ENCODE measurements around the gene SRI.
"Not testable (repeated sequence)": the region's sequence is repeated elsewhere in the genome, so short reads cannot be mapped to it uniquely, and the experiment has no call there.

Gene SRI, protein sequence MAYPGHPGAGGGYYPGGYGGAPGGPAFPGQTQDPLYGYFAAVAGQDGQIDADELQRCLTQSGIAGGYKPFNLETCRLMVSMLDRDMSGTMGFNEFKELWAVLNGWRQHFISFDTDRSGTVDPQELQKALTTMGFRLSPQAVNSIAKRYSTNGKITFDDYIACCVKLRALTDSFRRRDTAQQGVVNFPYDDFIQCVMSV

DNA sequence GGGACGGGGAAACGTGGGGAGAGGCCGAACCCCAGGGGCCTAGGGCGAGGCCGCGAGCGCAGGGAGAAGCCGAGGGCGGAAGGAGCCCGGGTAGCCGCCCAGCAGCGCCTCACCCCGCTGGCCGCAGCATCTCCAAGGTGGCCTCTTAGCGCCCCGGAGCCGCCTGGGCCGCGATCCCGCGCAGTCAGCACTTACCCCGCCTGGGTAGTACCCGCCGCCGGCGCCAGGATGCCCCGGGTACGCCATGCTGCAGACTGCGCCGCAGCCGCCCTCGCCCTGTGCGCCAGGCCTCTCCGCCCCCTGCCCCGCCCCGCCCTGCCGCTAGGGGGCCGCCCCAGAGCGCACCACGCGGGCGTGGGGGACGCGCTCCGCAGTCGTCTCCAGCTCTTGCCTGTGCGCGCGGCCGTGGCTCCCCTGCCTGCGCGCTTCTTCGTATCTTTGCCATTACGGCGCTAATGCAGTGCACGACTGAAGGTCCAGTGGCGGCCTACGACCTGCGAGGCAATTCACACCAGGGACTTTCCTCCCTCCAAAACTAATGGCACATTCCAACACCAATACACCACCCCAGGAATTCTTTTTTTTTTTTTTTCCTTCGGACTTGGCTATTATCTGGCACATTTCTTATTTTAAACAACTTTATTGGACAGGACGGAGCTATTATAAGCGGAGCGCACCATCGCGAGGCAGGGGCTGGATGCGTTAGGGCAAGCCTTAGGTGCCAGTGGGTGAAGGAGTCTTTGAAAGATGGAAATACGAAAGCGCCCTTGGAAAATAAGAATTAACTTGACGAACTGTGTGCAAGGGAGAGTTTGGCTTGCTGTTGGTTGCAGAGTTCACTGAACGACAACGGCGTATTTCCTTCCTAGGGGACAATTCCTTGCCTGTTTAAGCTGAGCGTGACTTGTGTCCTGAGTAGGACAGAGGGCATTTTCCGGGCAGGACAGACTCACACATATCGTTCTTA, at the start of gene SRI:
Gene SRI, minus strand, starts transcription at position 258 of the 967 bp plus-strand sequence. Its CDS starts 12 bp downstream, at position 246.
- peak; percentile 94 for DNase-seq
- in situ Hi-C loops (cut with HindIII; ENCODE audit: low pct_ligation_motif_present, low pct_unique_long_range_greater_than_20kb, low sequenced_read_pairs): no loop called here

DNA sequence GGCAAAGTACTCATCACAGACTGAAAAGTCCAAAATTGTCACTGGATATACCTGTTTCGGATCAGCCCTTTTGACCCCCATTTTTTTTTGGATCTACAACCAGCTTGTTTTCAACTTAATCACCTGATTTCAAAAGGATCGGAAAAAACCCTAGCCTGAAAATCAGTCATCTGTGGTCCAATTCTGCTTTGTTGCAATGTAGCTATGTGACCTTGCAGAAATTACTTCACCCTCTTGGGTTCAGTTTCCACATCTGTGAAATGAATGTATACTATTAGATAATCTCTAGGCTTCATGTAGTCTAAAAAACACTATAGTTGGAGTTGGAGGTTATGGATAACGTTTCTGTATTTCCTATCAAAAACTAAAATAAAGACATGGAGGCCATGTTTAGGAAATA, 49.7 kb upstream of the SRI start:
- in situ Hi-C loops (cut with HindIII; ENCODE audit: low pct_ligation_motif_present, low pct_unique_long_range_greater_than_20kb, low sequenced_read_pairs): no loop called here
- DNase-seq: no peak

DNA sequence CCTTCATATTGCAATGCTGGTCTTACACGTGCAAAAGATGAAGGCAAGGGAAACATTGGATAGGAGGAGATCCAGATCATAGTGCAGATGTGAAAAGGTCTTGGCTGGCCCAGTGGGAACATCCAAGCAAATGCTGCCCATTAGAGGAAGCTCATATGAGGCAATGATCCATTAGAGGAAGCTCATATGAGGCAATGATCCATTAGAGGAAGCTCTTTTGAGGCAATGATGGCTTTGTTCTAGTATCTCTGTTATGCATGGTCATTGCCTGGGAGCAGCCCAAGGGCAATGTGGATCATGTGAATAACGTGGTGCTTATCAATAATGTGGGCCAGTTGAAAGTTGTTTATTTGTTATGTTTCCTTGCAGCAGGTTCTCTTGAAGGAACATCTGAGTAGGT, 49.0 kb upstream of the SRI start:
- in situ Hi-C loops (cut with HindIII; ENCODE audit: low pct_ligation_motif_present, low pct_unique_long_range_greater_than_20kb, low sequenced_read_pairs): no loop called here
- no peak for DNase-seq

DNA sequence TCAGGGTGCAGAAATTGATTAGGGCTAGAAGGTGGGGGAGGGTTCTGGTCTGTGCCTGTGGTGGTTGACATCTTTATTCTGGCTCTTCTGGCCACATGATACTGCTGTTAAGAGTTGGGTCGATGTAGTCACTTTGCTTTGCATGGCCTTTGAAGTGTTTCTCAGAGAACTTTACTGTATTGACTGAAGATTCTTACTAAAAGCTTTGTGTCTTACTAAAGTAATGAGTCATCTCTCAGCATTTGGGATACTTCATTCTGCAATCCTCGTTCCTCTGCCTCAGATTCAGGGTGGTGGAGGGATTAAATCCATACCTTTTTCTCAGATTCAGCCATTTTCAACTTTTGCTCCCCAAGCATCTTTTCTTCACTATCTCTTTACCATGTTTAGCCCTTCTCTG, 48.2 kb upstream of the SRI start:
- in situ Hi-C loops (cut with HindIII; ENCODE audit: low pct_ligation_motif_present, low pct_unique_long_range_greater_than_20kb, low sequenced_read_pairs): no loop called here
- DNase-seq: no peak

DNA sequence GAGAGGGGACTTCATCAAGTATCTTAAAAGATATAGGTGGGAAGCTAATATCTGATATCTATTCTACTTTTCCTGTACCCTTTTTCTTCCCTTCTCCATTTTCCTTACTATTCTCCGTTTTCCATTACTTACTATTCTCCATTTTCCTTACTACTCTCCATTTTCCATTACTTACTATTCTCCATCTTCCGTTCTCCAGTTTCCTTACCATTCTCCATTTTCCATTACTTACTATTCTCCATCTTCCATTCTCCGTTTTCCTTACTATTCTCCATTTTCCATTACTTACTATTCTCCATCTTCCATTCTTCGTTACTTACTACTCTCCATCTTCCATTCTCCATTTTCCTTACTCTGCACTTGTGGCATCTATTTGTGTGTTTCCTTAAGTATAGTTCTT, 47.6 kb upstream of the SRI start:
- DNase-seq: no peak
- in situ Hi-C loops (cut with HindIII; ENCODE audit: low pct_ligation_motif_present, low pct_unique_long_range_greater_than_20kb, low sequenced_read_pairs): no loop called here

DNA sequence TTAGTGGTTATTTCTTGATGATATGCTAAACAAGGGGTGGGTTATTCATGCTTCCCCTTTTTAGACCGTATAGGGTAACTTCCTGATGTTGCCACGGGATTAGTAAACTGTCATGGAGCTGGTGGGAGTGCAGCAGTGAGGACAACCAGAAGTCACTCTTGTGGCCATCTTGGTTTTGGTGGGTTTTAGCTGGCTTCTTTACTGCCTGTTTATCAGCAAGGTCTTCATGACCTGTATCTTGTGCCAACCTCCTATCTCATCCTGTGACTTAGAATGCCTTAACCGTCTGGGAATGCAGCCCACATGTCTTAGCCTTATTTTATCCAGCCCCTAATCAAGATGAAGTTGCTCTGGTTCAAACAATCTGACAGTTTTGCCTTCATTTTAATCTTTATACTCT, 45.1 kb upstream of the SRI start:
- in situ Hi-C loops (cut with HindIII; ENCODE audit: low pct_ligation_motif_present, low pct_unique_long_range_greater_than_20kb, low sequenced_read_pairs); DNase-seq: not testable (repeated sequence)

DNA sequence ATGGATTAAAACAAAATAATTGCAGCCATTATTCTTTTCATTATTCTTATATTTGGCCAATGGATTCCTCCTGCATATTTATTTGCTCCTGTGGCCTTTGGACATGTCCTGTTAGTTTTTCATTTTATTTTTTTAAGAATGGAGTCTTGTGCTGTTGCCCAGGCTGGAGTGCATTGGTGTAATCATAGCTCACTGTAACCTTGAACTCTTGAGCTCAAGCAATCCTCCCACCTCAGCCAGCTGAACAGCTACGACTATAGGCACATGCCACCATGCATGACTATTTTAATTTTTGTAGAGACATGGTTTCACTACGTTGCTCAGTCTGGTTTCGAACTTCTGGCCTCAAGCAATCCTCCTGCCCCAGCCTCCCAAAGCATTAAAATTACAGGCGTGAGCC, 42.7 kb upstream of the SRI start:
- DNase-seq: no peak
- in situ Hi-C loops (cut with HindIII; ENCODE audit: low pct_ligation_motif_present, low pct_unique_long_range_greater_than_20kb, low sequenced_read_pairs): no loop called here

DNA sequence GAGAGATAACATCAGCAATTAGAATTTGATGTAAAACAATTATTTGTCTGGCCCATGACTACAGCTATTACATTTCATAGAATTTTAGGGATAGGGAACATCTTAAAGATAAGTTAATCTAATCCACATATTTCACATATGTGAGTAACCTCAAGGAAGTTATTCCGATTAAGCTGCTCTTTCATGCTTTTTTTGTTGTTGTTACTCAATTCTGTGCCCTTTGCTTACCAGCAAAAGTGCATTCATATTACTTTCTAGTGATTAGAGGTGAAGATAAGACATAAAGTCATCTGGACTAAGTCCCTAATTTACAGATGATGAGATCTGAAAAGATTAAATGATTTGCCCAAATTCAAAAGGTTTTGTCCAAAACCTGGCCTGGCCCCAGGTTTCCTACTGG, 40.9 kb upstream of the SRI start:
- DNase-seq: no peak
- in situ Hi-C loops (cut with HindIII; ENCODE audit: low pct_ligation_motif_present, low pct_unique_long_range_greater_than_20kb, low sequenced_read_pairs): no loop called here

DNA sequence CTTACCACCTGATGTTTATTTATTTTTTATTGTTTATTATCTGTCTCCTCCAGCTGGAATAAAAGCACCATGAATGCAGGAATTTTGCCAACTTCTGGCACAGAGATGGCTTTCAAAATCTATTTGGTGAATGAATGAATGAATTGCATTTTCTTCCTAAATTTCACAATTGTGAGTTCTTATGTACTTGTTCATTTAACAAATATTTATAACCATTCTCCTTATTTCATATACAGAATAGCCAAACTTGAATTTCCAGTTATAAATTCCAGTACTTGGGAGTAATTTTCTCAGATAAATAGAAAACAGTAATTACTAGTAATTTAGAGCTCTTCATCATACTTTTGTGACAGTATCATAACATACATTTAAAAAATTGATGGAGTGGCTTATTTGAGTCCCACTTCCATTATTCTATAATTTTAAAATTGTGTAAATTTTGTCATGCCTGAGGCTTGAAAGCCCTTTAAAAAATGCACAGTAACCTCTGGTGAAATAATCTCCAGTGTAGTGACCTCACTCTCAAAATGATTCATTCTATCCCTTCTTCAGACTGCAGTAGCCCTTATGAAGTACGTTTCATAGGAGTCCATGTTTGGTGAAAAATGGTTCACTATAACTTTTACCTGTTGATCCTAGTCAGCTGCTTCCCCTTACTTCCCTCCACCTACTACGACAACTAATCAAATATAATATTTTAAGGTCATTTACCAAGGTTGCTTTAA, 40.0 kb upstream of the SRI start:
- no peak for DNase-seq
- in situ Hi-C loops (cut with HindIII; ENCODE audit: low pct_ligation_motif_present, low pct_unique_long_range_greater_than_20kb, low sequenced_read_pairs): no loop called here

DNA sequence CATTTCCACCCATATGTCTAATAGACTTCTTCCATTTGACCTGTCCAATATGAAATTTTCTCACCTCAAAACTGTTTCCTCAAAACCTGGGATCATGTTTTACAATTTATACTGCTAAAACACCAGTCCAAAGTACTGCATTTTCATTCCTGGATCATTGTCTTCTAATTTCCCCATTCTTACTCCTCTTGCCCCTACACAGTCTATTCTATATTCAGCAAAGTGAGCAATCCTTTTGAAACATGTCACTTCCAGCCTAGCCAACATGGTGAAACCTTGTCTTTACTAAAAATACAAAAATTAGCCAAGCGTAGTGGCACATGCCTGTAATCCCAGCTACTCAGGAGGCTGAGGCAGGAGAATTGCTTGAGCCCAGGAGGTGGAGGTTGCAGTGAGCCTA, 38.5 kb upstream of the SRI start:
- DNase-seq; in situ Hi-C loops (cut with HindIII; ENCODE audit: low pct_ligation_motif_present, low pct_unique_long_range_greater_than_20kb, low sequenced_read_pairs): not testable (repeated sequence)

DNA sequence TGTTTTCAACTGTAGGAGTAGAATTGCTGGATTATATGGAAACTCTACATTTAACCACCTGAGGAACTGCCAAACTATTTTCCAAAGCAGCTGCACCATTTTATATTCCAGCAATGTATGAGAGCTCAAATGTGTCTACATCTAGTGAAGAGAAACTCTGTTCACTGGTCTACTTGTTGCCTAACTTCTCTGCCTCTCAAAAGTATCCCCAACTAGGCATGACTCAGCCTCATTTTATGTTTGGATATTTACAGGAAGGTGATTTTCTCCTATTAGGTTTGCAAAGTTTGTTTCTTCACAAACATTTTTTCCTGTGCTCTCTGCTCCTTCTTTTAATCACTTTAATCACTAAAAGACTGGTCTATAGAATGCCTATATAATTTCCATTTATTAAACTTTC, 37.1 kb upstream of the SRI start:
- peak; percentile 14 for DNase-seq
- in situ Hi-C loops (cut with HindIII; ENCODE audit: low pct_ligation_motif_present, low pct_unique_long_range_greater_than_20kb, low sequenced_read_pairs): no loop called here

DNA sequence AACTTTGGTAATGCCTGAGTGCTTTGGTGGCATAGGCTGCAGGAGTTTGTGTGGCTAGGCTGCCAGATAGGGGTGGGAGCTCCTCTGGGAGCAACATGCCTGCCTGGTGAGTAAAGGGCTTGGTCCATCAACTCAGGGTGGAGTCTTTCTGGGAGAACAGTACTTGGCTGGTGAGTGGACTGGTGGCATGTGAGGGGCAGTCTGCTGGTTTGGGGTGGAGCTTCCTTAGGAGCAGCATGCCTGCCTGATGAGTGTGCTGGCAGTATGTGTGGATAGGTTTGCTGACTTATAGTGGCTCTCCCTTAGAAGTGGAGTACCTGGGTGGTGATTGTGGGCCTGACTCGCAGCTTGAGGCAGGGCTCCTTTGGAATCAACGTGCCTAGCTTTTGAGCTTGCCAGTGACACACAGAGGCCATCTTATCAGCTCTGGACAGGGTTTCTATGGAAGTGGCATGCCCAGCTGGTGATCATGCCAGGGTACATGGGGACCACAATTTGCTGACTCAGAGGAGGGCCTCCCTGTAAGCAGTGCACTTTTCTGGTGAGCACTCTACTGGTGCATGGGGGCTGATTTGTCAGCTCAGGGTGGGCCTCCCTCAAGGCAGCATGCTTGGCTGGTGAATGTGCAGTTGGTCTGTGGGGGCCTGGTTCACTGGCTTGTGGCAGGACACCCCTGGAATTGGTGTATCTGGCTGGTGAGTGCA, 35.0 kb upstream of the SRI start:
- DNase-seq: peak; percentile 100
- in situ Hi-C loops (cut with HindIII; ENCODE audit: low pct_ligation_motif_present, low pct_unique_long_range_greater_than_20kb, low sequenced_read_pairs): no loop called here

DNA sequence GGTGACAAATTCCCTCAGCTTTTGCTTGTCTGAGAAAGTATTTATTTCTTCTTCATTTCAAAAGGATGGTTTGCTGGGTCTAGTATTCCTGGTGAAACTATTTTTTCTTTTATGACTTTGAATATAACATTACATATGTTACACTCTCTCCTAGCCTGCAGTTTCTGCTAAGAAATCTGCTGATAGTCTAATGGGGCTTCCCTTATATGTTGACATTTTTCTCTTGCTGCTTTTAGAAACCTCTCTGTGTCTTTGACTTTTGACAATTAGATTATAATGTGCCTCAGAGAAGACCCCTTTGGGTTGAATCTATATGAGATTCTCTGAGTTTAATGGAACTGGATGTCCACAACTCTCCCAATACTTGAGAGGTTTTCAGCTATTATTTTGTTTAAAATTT, 33.8 kb upstream of the SRI start:
- in situ Hi-C loops (cut with HindIII; ENCODE audit: low pct_ligation_motif_present, low pct_unique_long_range_greater_than_20kb, low sequenced_read_pairs): no loop called here
- DNase-seq: peak; percentile 32

DNA sequence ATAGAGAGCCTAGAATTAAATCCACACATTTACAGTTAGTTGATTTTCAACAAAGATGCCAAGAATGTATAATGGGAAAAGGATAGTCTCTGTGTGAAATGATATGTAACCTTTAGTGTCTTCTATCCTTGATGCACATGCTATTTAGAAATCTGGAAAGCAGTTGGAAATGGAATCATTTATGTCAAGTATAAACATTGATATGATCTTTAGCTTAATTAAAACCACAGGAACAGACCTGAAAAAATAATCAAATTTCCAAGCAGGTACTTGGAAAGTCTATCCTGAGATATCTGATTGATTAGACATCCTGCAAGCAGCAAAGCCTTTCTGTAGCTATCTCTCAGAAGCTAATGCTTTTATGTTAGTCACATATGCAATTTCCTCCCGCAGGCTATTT, 24.4 kb upstream of the SRI start:
- no peak for DNase-seq
- in situ Hi-C loops (cut with HindIII; ENCODE audit: low pct_ligation_motif_present, low pct_unique_long_range_greater_than_20kb, low sequenced_read_pairs): no loop called here

DNA sequence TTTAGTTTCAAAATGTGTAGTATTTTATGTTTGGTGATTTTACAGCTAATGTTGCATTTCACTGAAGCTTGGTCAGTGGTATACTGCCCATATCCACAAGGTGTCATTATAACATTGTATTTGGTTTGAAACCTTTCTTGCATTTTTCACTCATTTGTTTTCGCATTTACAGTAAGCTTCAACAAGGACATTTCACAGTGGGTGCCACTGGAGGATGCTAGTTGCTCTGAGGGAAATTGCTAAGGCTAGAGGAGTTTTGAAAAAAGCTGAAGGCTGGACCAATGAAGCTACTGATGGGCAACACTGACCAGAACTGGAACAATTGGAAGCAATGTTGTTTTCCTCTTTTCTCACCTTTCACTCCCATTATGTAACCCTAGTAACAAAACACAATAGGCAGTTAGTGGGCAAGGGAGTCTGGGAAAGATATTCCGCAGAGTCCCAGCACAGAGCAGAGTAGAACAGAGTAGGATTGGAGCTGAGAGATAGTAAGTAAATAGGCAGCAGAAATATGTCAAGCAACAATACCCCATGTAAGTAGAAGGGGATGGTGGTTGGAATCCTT, 23.6 kb upstream of the SRI start:
- in situ Hi-C loops (cut with HindIII; ENCODE audit: low pct_ligation_motif_present, low pct_unique_long_range_greater_than_20kb, low sequenced_read_pairs): no loop called here
- peak; percentile 86 for DNase-seq

DNA sequence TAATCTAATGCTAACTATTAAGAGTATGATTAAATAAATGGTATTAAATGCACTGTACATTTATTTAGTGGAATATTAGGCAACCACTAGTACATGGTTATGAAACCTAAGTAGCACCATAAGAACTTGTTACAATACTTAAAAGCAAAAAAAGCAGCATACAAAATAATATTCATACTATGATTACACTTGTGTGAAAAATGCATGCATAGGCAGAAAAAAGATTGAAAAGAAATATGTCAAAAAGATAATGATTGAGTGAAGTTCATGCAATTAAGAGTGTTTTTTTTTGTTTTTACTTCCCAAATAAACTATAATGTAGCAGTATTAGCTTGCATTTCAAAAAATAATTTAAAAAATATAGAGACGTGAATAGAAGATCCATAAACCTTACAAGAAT, 20.0 kb upstream of the SRI start:
- no peak for DNase-seq
- in situ Hi-C loops (cut with HindIII; ENCODE audit: low pct_ligation_motif_present, low pct_unique_long_range_greater_than_20kb, low sequenced_read_pairs): no loop called here

DNA sequence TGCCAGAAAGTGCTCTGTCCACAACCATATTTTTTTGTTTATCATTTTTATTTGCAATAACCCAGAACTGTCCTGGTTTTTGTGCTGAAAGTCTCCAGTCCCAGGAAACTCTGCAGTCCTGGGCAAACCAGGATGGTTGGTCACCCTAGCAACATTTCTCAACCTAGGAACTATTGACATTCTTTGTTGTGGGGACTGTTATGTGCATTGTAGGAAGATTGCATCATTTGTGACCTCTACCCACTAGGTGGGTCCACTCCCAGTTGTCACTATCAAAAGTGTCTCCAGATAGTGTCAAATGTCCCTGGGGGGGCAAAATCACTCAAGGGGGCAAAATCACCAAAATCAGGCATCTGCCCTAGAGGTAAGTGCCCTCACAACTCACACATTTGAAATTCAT, 14.0 kb upstream of the SRI start:
- no peak for DNase-seq
- in situ Hi-C loops (cut with HindIII; ENCODE audit: low pct_ligation_motif_present, low pct_unique_long_range_greater_than_20kb, low sequenced_read_pairs): no loop called here

DNA sequence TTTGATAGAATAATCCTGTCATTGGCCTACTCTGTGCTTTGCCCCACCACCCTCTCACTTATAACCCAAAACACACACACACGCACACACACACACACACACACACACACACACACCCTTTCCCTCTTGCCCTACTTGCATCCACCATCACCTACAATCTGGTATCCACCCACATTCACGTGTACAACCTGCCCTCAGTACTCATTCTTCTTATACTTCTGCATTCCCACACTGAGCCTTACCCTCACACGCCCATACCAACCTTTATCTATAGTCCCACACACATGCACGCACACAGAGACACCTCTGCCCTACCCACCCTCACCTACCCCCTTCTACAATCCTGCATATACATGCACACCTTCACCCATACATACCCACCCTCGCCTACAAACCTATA, 10.8 kb upstream of the SRI start:
- in situ Hi-C loops (cut with HindIII; ENCODE audit: low pct_ligation_motif_present, low pct_unique_long_range_greater_than_20kb, low sequenced_read_pairs): no loop called here
- no peak for DNase-seq
